Activated CD4-positive, alpha-beta T cell treated with anti-CD3 and anti-CD28 coated beads, Interleukin-2, amount 10 ng/mL, durations not matched to agents 7 days and 5 days (primary cell): ENCODE data around the gene PPEF1. TPM values are rescaled to one million over a fixed set of nuclear protein-coding genes. Genes with fewer than 3 reads are reported as not detected.

Experiments
- CTCF ChIA-PET: fragments of 350-600 bp; sonication (Branson Sonifier 250); formaldehyde crosslinking; loops from one replicate; lab custom pipeline; 2021; ENCODE audit warnings: antibody characterized with exemption; lab: Charles Lee
- POLR2A ChIA-PET: fragments of 350-600 bp; sonication (Branson Sonifier 250); formaldehyde crosslinking; loops from one replicate; lab custom pipeline; 2021; ENCODE audit warnings: antibody characterized with exemption; lab: Charles Lee
- DNase-seq: peaks from one replicate; pipeline ENCODE4 v3.0.0-alpha.2; 2020
- H3K27ac Mint-ChIP-seq: one replicate; pipeline ENCODE4 v1.8.0; 2021; ENCODE audit warnings: mild to moderate bottlenecking, moderate library complexity, mixed read lengths
- H3K27me3 Mint-ChIP-seq: one replicate; pipeline ENCODE4 v1.8.0; 2021; ENCODE audit warnings: mixed read lengths
- H3K36me3 Mint-ChIP-seq: one replicate; pipeline ENCODE4 v1.8.0; 2021; ENCODE audit warnings: low read depth, mixed read lengths
- H3K4me1 Mint-ChIP-seq: one replicate; pipeline ENCODE4 v1.8.0; 2021; ENCODE audit warnings: mixed read lengths
- H3K4me3 Mint-ChIP-seq: one replicate; pipeline ENCODE4 v1.8.0; 2021; ENCODE audit warnings: mild to moderate bottlenecking, moderate library complexity, mixed read lengths
- H3K9me3 Mint-ChIP-seq: one replicate; pipeline ENCODE4 v1.8.0; 2021; ENCODE audit warnings: mixed read lengths
- total RNA-seq, 2 experiments: library from RNA; stranded (reverse); gene quantifications; one replicate each; pipeline ENCODE4 v1.2.3, GENCODE V29; 2021

PPEF1 gene
- total RNA-seq, 2 experiments from 2014 or later: not detected

- no peaks in the 10 kb centered on the region for H3K4me1 Mint-ChIP-seq
Observed at GRCh38 chrX:18682979-18683387, 24.5 kb upstream of the PPEF1 start.

GRCh38 chrX:18687856-18688495, 19.5 kb upstream of the PPEF1 start:
- no peak overlapping the region for H3K4me3 Mint-ChIP-seq
- no peak overlapping the region for H3K27ac Mint-ChIP-seq
- H3K27me3 Mint-ChIP-seq: no peaks in the 10 kb centered on the region
- no peaks in the 10 kb centered on the region for H3K4me1 Mint-ChIP-seq
- CTCF ChIA-PET: interaction anchor here (1.0 to 1.7 kb wide), 2 partner anchors 10 to 24 kb away, joined by 3 to 4 read pairs; no protein-coding TSS in a partner anchor
- no peak for DNase-seq
- H3K36me3 Mint-ChIP-seq: no peaks in the 10 kb centered on the region
- no peaks in the 10 kb centered on the region for H3K9me3 Mint-ChIP-seq
- POLR2A ChIA-PET: no interaction called here

More at GRCh38 chrX:18682979-18683387, 24.5 kb upstream of the PPEF1 start:
- no peak for DNase-seq
- Mint-ChIP-seq H3K27ac (no peak overlapping the region), H3K27me3 (no peaks in the 10 kb centered on the region), H3K4me3 (no peak overlapping the region), H3K9me3 (no peaks in the 10 kb centered on the region), H3K36me3 (no peaks in the 10 kb centered on the region)
- POLR2A ChIA-PET: no interaction called here
- CTCF ChIA-PET: no interaction called here

GRCh38 chrX:18691431-18691830, 16.0 kb upstream of the PPEF1 start:
- Mint-ChIP-seq H3K9me3 (no peaks in the 10 kb centered on the region), H3K36me3 (no peaks in the 10 kb centered on the region), H3K4me3 (no peak overlapping the region), H3K4me1 (no peaks in the 10 kb centered on the region), H3K27me3 (no peaks in the 10 kb centered on the region), H3K27ac (no peak overlapping the region)
- no peak for DNase-seq
- CTCF ChIA-PET: no interaction called here
- POLR2A ChIA-PET: no interaction called here

GRCh38 chrX:18692541-18692940, 14.9 kb upstream of the PPEF1 start:
- Mint-ChIP-seq H3K27ac (no peak overlapping the region), H3K4me3 (no peak overlapping the region), H3K4me1 (no peaks in the 10 kb centered on the region), H3K9me3 (no peaks in the 10 kb centered on the region), H3K27me3 (no peaks in the 10 kb centered on the region), H3K36me3 (no peaks in the 10 kb centered on the region)
- ChIA-PET CTCF (no interaction called here), POLR2A (no interaction called here)
- no peak for DNase-seq

- CTCF ChIA-PET: interaction anchor here (0.7 kb wide), 1 partner anchor 342 kb away, joined by 4 read pairs; the partner anchor contains the start of gene SCML2
- DNase-seq: no peak
- POLR2A ChIA-PET: no interaction called here
- Mint-ChIP-seq H3K36me3 (no peaks in the 10 kb centered on the region), H3K27ac (no peak overlapping the region), H3K4me3 (no peak overlapping the region), H3K27me3 (no peaks in the 10 kb centered on the region), H3K4me1 (no peaks in the 10 kb centered on the region), H3K9me3 (no peaks in the 10 kb centered on the region)
Observed at GRCh38 chrX:18696653-18697052, 10.8 kb upstream of the PPEF1 start.

- Mint-ChIP-seq H3K27me3 (no peaks in the 10 kb centered on the region), H3K36me3 (no peaks in the 10 kb centered on the region), H3K27ac (no peak overlapping the region), H3K9me3 (no peaks in the 10 kb centered on the region), H3K4me1 (no peaks in the 10 kb centered on the region), H3K4me3 (no peak overlapping the region)
- no peak for DNase-seq
- POLR2A ChIA-PET: no interaction called here
- CTCF ChIA-PET: no interaction called here
Observed at GRCh38 chrX:18698737-18699650, 8.5 kb upstream of the PPEF1 start.

GRCh38 chrX:18701621-18702361, 5.7 kb upstream of the PPEF1 start:
- DNase-seq: no peak
- Mint-ChIP-seq H3K4me1 (no peaks in the 10 kb centered on the region), H3K9me3 (no peaks in the 10 kb centered on the region), H3K27me3 (no peaks in the 10 kb centered on the region), H3K4me3 (no peak overlapping the region), H3K36me3 (no peaks in the 10 kb centered on the region), H3K27ac (no peak overlapping the region)
- ChIA-PET CTCF (interaction anchor here (1.1 kb wide), 1 partner anchor 32 kb away, joined by 3 read pairs; no protein-coding TSS in a partner anchor), POLR2A (no interaction called here)

GRCh38 chrX:18702362-18703195, 4.9 kb upstream of the PPEF1 start:
- no peaks in the 10 kb centered on the region for H3K9me3 Mint-ChIP-seq
- no peak for DNase-seq
- H3K4me3 Mint-ChIP-seq: no peak overlapping the region
- H3K27me3 Mint-ChIP-seq: no peaks in the 10 kb centered on the region
- POLR2A ChIA-PET: no interaction called here
- H3K4me1 Mint-ChIP-seq: no peaks in the 10 kb centered on the region
- H3K36me3 Mint-ChIP-seq: no peaks in the 10 kb centered on the region
- CTCF ChIA-PET: interaction anchor here (0.6 kb wide), 2 partner anchors 15 to 1753 kb away, joined by 3 read pairs; no protein-coding TSS in a partner anchor
- no peak overlapping the region for H3K27ac Mint-ChIP-seq

GRCh38 chrX:18709833-18710232, 2.4 kb downstream of the PPEF1 start:
- no peak for DNase-seq
- ChIA-PET CTCF (no interaction called here), POLR2A (no interaction called here)
- Mint-ChIP-seq H3K4me1 (no peaks in the 10 kb centered on the region), H3K36me3 (no peaks in the 10 kb centered on the region), H3K9me3 (no peaks in the 10 kb centered on the region), H3K4me3 (no peak overlapping the region), H3K27me3 (no peaks in the 10 kb centered on the region), H3K27ac (no peak overlapping the region)

GRCh38 chrX:18714910-18715309, 7.5 kb downstream of the PPEF1 start:
- Mint-ChIP-seq H3K36me3 (no peaks in the 10 kb centered on the region), H3K27ac (no peak overlapping the region), H3K4me3 (no peak overlapping the region), H3K4me1 (no peaks in the 10 kb centered on the region), H3K9me3 (no peaks in the 10 kb centered on the region), H3K27me3 (no peaks in the 10 kb centered on the region)
- ChIA-PET POLR2A (no interaction called here), CTCF (no interaction called here)
- DNase-seq: no peak

GRCh38 chrX:18719852-18720251, 12.4 kb downstream of the PPEF1 start:
- Mint-ChIP-seq H3K27me3 (no peaks in the 10 kb centered on the region), H3K9me3 (no peaks in the 10 kb centered on the region), H3K27ac (no peak overlapping the region), H3K36me3 (no peaks in the 10 kb centered on the region), H3K4me3 (no peak overlapping the region), H3K4me1 (peaks cover under 1% of the 10 kb centered on the region)
- ChIA-PET CTCF (no interaction called here), POLR2A (no interaction called here)
- no peak for DNase-seq
